OCI-LY1 (cell line): ENCODE measurements around the gene CAB39L.

Experiments
- EZH2 ChIP-seq: fragments of 200-600 bp; sonication (generic), shearing (Covaris generic); IDR thresholded peaks from 2 replicates; pipeline ENCODE4 v1.8.0; 2017; ENCODE audit warnings: borderline replicate concordance, mixed run types, mild to moderate bottlenecking, antibody characterized with exemption, low read length, moderate library complexity, mixed read lengths
- TF ChIP-seq, protein P1 (sequence below): fragments of 200-600 bp; sonication (generic), shearing (Covaris generic); IDR thresholded peaks from 2 replicates; pipeline ENCODE4 v1.5.1; 2017; ENCODE audit warnings: mild to moderate bottlenecking, antibody characterized with exemption, low read length, moderate library complexity, mixed read lengths

DNA sequence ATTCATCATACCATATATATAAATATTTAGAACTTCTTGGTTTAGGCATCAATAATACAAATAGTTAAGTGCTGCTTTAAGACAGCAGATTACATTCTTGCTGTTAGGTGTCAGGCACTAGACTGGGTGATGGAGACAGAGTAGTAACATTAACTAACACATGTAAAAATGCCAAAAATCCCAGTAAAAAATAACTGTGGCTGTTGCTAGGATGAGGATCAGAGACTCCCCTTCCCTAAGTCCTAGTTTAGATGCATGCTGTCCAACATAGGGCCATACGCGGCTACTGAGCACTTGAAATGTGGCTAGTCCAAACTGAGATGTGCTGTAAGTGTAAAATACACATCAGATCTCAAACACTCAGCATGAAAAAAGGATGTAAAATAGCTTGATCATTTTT is 101.4 kb downstream of the CAB39L start:
- TF ChIP-seq, protein P1, sequence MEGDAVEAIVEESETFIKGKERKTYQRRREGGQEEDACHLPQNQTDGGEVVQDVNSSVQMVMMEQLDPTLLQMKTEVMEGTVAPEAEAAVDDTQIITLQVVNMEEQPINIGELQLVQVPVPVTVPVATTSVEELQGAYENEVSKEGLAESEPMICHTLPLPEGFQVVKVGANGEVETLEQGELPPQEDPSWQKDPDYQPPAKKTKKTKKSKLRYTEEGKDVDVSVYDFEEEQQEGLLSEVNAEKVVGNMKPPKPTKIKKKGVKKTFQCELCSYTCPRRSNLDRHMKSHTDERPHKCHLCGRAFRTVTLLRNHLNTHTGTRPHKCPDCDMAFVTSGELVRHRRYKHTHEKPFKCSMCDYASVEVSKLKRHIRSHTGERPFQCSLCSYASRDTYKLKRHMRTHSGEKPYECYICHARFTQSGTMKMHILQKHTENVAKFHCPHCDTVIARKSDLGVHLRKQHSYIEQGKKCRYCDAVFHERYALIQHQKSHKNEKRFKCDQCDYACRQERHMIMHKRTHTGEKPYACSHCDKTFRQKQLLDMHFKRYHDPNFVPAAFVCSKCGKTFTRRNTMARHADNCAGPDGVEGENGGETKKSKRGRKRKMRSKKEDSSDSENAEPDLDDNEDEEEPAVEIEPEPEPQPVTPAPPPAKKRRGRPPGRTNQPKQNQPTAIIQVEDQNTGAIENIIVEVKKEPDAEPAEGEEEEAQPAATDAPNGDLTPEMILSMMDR, result no peak
- TF ChIP-seq EZH2, result no peak
